BLaER1 (cell line): Measurements from ENCODE around the gene BCO2.

Experiments used
- H3K27ac ChIP-seq: shearing (Covaris generic); formaldehyde crosslinking; 2 replicates; pipeline ENCODE4 v1.8.1; 2022
- H3K27me3 ChIP-seq: shearing (Covaris generic); formaldehyde crosslinking; 2 replicates; pipeline ENCODE4 v1.8.1; 2022
- H3K36me3 ChIP-seq: shearing (Covaris generic); formaldehyde crosslinking; 2 replicates; pipeline ENCODE4 v1.8.1; 2022
- H3K4me1 ChIP-seq: shearing (Covaris generic); formaldehyde crosslinking; 2 replicates; pipeline ENCODE4 v1.8.1; 2022
- H3K4me2 ChIP-seq: shearing (Covaris generic); formaldehyde crosslinking; 2 replicates; pipeline ENCODE4 v1.8.1; 2022
- H3K4me3 ChIP-seq: shearing (Covaris generic); formaldehyde crosslinking; 2 replicates; pipeline ENCODE4 v1.8.1; 2022
- H3K9ac ChIP-seq: shearing (Covaris generic); formaldehyde crosslinking; 2 replicates; pipeline ENCODE4 v1.8.1; 2022
- H3K9me3 ChIP-seq: shearing (Covaris generic); formaldehyde crosslinking; 2 replicates; pipeline ENCODE4 v1.8.1; 2022
- H4K20me1 ChIP-seq: shearing (Covaris generic); formaldehyde crosslinking; 2 replicates; pipeline ENCODE4 v1.8.1; 2022
- Cebpa-rat ChIP-seq: shearing (Covaris generic); IDR thresholded peaks from 2 replicates; pipeline ENCODE4 v1.8.1; 2022

Gene BCO2

GRCh38 chr11:112212710-112213109 lies 37.4 kb downstream of the BCO2 start:
- no peak for TF ChIP-seq Cebpa-rat
- H3K9me3 ChIP-seq: no peaks in the 10 kb centered on the region
- no peaks in the 10 kb centered on the region for H3K27me3 ChIP-seq
- no peaks in the 10 kb centered on the region for H3K4me1 ChIP-seq
- H3K36me3 ChIP-seq: no peaks in the 10 kb centered on the region
- no peaks in the 10 kb centered on the region for H4K20me1 ChIP-seq
- no peak overlapping the region for H3K4me2 ChIP-seq
- H3K9ac ChIP-seq: no peak overlapping the region
- no peak overlapping the region for H3K27ac ChIP-seq
- no peak overlapping the region for H3K4me3 ChIP-seq

- no peaks in the 10 kb centered on the region for H4K20me1 ChIP-seq
- no peaks in the 10 kb centered on the region for H3K4me1 ChIP-seq
- no peak overlapping the region for H3K4me3 ChIP-seq
- H3K9ac ChIP-seq: no peak overlapping the region
- H3K4me2 ChIP-seq: no peak overlapping the region
- no peaks in the 10 kb centered on the region for H3K36me3 ChIP-seq
- no peak for TF ChIP-seq Cebpa-rat
- no peaks in the 10 kb centered on the region for H3K9me3 ChIP-seq
- H3K27me3 ChIP-seq: no peaks in the 10 kb centered on the region
- H3K27ac ChIP-seq: no peak overlapping the region
These were observed 38.4 kb downstream of the BCO2 start for GRCh38 chr11:112213753-112214152.

GRCh38 chr11:112215621-112216020 lies 40.3 kb downstream of the BCO2 start:
- Histone ChIP-seq H3K4me3 (no peak overlapping the region), H3K4me1 (no peaks in the 10 kb centered on the region), H3K27ac (no peak overlapping the region), H3K9ac (no peak overlapping the region), H3K4me2 (no peak overlapping the region), H3K9me3 (no peaks in the 10 kb centered on the region), H4K20me1 (no peaks in the 10 kb centered on the region), H3K36me3 (no peaks in the 10 kb centered on the region), H3K27me3 (no peaks in the 10 kb centered on the region)
- no peak for TF ChIP-seq Cebpa-rat

GRCh38 chr11:112216561-112217105 lies 41.3 kb downstream of the BCO2 start:
- Histone ChIP-seq H3K4me1 (no peaks in the 10 kb centered on the region), H3K27ac (no peak overlapping the region), H3K9me3 (no peaks in the 10 kb centered on the region), H4K20me1 (no peaks in the 10 kb centered on the region), H3K4me3 (no peak overlapping the region), H3K36me3 (no peaks in the 10 kb centered on the region), H3K27me3 (no peaks in the 10 kb centered on the region), H3K4me2 (no peak overlapping the region), H3K9ac (no peak overlapping the region)
- no peak for TF ChIP-seq Cebpa-rat

- Histone ChIP-seq H3K9me3 (no peaks in the 10 kb centered on the region), H3K4me3 (no peak overlapping the region), H4K20me1 (no peaks in the 10 kb centered on the region), H3K27ac (no peak overlapping the region), H3K4me2 (no peak overlapping the region), H3K27me3 (no peaks in the 10 kb centered on the region), H3K9ac (no peak overlapping the region), H3K36me3 (no peaks in the 10 kb centered on the region), H3K4me1 (no peaks in the 10 kb centered on the region)
- no peak for TF ChIP-seq Cebpa-rat
These were observed 44.3 kb downstream of the BCO2 start for GRCh38 chr11:112219476-112220232.

- no peak for TF ChIP-seq Cebpa-rat
- no peak overlapping the region for H3K9ac ChIP-seq
- no peaks in the 10 kb centered on the region for H4K20me1 ChIP-seq
- H3K4me3 ChIP-seq: no peak overlapping the region
- no peak overlapping the region for H3K4me2 ChIP-seq
- no peak overlapping the region for H3K27ac ChIP-seq
- no peaks in the 10 kb centered on the region for H3K4me1 ChIP-seq
- no peaks in the 10 kb centered on the region for H3K9me3 ChIP-seq
- H3K36me3 ChIP-seq: no peaks in the 10 kb centered on the region
- H3K27me3 ChIP-seq: no peaks in the 10 kb centered on the region
These were observed 46.0 kb downstream of the BCO2 start for GRCh38 chr11:112221274-112221835.

- Histone ChIP-seq H3K4me1 (peaks cover 4% of the 10 kb centered on the region), H3K27ac (no peak overlapping the region), H4K20me1 (no peaks in the 10 kb centered on the region; the same call in 1 of the 2 replicates), H3K27me3 (no peaks in the 10 kb centered on the region), H3K9me3 (no peaks in the 10 kb centered on the region), H3K4me2 (no peak overlapping the region), H3K36me3 (no peaks in the 10 kb centered on the region), H3K4me3 (no peak overlapping the region), H3K9ac (no peak overlapping the region)
- TF ChIP-seq Cebpa-rat: no peak
These were observed 47.0 kb downstream of the BCO2 start for GRCh38 chr11:112222303-112222702.

GRCh38 chr11:112223121-112223520 lies 47.8 kb downstream of the BCO2 start:
- Histone ChIP-seq H3K9ac (no peak overlapping the region), H3K4me3 (no peak overlapping the region), H3K27me3 (no peaks in the 10 kb centered on the region), H3K36me3 (no peaks in the 10 kb centered on the region; the same call in 1 of the 2 replicates), H3K4me2 (no peak overlapping the region), H3K4me1 (peaks cover 12% of the 10 kb centered on the region), H3K27ac (no peak overlapping the region), H4K20me1 (no peaks in the 10 kb centered on the region; the same call in 1 of the 2 replicates), H3K9me3 (no peaks in the 10 kb centered on the region)
- TF ChIP-seq Cebpa-rat: no peak

GRCh38 chr11:112223754-112224532 lies 48.6 kb downstream of the BCO2 start:
- Histone ChIP-seq H4K20me1 (no peaks in the 10 kb centered on the region; the same call in 1 of the 2 replicates), H3K27ac (no peak overlapping the region), H3K9ac (no peak overlapping the region), H3K4me2 (no peak overlapping the region), H3K4me1 (peaks cover 14% of the 10 kb centered on the region), H3K4me3 (no peak overlapping the region), H3K36me3 (peaks cover 8% of the 10 kb centered on the region; the same call in 1 of the 2 replicates), H3K27me3 (no peaks in the 10 kb centered on the region), H3K9me3 (no peaks in the 10 kb centered on the region)
- no peak for TF ChIP-seq Cebpa-rat

- Histone ChIP-seq H3K9me3 (no peaks in the 10 kb centered on the region), H4K20me1 (no peaks in the 10 kb centered on the region; the same call in 1 of the 2 replicates), H3K36me3 (peaks cover 25% of the 10 kb centered on the region), H3K9ac (peak overlapping the region; percentile 88), H3K27me3 (no peaks in the 10 kb centered on the region), H3K4me2 (peak overlapping the region; percentile 90), H3K27ac (peak overlapping the region; percentile 86), H3K4me1 (peaks cover 14% of the 10 kb centered on the region), H3K4me3 (peak overlapping the region; percentile 76)
- TF ChIP-seq Cebpa-rat: no peak
These were observed 50.4 kb downstream of the BCO2 start for GRCh38 chr11:112225753-112226061.
